Measurements from ENCODE around the gene ATM.
"Not testable (repeated sequence)": the region's sequence is repeated elsewhere in the genome, so short reads cannot be mapped to it uniquely, and the experiment has no call there.

ATM gene

DNA sequence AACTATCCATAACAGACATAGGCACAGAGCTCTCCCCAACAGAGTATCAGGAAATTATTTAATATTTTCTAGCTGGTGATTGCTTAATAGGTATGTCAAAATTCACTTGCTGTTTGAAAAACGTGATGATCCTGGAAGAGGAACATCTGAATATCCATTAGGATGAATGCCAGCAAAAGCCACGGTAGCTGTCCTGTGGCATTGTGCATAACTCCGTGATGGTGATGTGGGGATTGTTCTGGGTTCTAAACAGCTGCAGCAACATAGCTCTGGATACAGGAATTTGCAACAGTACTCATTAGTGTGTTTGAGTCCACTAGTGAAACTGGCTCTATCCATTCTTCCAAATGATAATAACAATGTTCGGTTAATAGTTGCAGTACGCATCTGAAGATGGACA, 165.7 kb downstream of the ATM start:
- FAIRE-seq: no peak

DNA sequence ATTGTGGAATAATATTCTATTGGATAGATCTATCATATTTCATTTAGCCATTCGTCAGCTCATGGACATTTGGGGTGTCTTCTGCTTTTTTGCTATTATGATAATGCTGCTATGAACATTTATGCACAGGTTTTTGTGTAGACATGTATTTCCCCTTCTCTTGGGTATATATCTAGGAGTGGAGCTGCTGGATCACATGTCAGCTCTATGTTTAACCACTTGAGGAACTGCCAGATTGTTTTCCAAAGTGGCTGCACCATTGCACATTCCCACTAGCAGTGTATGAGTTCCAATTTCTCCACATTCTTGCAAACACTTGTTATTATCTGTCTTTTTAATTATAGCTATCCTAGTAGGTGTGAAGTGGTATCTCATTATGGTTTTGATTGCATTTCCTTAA, 169.5 kb downstream of the ATM start:
- FAIRE-seq: no peak

DNA sequence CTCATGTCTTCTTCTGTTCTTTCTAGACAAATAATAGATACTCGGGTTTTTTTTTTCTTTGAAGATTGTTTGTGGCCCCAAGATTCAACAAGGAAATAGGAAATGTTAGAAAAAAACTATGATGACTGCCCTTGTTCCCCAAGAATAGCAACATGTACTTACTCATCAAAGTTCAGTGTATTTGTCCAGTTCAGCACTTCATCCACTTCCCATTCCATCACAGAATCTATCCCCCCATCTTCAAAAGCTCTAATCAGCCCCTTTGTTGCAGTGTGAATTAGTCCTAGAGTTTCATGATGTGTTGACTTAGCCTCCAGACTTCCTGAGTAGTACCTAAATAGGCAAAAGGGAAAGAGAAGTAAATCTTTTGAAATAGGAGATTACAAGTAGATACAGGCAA, 170.2 kb downstream of the ATM start:
- no peak for FAIRE-seq

DNA sequence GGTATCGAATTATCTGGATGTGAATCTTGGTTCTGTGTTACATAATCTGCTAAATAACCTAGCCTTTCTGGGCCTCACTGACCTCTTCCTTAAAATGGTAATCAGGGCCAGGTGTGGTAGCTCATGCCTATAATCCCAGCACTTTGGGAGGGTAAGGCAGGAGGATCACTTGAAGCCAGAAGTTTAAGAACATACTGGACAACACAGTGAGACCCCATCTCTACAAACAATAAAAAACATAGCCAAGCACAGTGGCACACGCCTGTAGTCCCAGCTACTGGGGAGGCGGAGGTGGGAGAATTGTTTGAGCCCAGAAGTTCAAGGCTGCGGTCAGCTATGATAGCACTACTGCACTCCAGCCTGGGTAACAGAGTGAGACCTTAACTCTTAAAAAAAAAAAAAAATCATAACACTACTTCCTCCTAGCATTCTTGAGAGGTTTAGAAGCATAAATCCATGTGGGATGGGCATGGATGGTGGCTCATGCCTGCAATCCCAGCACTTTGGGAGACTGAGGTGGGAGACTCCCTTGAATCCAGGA, 171.9 kb downstream of the ATM start:
- no peak for FAIRE-seq

DNA sequence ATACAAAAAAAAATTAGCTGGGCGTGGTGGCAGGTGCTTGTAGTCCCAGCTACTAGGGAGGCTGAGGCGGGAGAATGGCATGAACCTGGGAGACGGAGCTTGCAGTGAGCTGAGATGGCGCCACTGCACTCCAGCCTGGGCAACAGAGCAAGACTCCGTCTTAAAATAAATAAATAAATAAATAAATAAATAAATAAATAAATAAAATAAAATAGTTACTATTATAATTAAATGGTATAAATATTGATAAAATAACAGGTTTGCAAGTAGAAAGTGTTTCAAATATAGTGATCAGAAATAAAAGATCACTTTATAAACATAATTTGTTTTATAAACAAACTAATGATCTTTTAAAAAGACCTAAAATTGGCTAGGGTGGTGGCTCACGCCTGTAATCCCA, 173.8 kb downstream of the ATM start:
- FAIRE-seq: not testable (repeated sequence)

DNA sequence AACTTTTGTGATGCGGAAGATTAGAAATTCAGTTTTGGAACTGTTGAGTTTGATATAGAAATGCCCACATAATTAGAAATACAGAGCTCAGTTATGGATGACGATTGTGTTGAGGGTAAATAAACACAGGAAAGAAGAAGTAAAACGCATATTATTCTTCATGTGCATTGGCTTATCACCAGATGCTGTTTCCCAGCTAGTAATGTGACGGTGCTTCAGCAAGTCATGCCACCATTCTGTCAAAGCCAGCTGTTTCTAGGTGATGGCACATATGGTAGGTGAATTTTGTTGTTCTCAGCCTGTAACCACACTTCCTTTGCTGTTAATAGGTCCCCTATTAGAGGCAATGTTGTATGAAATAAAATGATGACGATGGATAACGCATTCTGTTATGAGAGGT, 175.6 kb downstream of the ATM start:
- FAIRE-seq: no peak

DNA sequence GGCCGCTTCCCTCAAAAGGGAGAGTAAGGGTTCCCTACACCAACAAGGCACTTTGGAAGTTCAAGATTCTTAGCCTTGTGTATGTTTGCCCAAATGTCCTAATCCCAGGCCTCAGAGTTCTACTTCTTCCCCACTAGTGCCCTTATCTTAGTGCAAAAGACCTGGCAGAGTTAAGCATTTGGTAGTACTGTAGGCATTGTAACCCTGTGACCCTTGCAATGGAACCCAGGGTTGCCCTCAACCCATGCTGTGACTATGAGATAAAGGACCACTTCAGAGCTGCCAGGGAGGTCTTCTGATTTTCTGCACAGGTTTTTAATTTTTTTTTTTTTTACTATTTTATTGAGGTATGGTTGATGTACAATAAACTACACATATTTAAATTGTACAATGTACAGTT, 179.4 kb downstream of the ATM start:
- no peak for FAIRE-seq

DNA sequence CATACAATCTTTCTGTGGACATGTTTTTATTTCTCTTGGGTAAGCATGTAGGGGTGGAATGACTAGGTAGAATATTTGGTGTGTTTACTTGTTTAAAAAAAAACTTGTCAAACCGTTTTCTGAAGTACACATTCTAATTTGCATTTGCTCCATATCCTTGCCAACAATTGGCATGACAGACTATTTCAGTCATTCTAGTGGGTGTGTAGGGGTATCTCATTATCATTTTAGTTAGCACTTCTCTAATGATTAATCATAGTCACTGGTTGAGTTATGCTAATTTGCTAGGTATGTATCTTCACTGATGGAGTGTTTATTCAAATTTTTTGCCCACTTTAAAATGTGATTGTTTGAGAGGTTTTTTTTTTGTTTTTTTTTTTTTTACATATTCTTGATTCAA, 180.2 kb downstream of the ATM start:
- no peak for FAIRE-seq

DNA sequence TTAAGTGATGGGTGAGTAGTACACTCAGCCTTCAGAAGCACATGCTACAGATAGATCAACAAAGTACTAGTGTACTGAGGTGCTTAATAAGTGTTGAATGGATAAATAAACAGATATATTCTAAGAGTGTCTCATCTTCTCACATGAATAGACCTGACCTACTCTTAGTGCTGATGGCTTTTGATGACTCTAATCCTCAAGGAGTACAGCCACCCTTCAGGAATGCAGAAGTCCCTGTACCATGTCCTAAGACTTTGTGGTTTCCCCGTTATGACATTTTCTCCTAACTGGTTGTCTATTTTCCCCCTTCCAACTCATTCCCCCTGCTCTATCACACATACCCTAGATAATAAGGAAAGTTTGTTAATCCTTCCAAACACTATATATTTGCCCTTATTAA, 182.8 kb downstream of the ATM start:
- FAIRE-seq: no peak

DNA sequence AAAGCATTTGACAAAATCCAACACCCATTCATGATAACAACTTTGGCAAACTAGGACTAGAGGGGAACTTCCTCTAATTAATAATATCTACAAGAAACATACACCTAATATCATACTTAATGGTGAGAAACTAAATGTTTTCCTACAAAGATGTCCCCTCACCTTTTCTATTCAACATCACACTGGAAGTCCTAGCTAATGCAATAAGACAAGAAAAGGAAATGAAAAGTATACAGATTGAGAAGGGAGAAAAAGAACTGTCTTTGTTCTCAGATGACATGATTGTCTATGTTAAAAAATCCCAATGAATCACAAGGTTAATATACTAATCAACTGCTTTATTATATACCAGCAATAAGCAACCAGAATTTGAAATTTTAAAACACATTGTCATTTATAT, 192.1 kb downstream of the ATM start:
- FAIRE-seq: no peak

DNA sequence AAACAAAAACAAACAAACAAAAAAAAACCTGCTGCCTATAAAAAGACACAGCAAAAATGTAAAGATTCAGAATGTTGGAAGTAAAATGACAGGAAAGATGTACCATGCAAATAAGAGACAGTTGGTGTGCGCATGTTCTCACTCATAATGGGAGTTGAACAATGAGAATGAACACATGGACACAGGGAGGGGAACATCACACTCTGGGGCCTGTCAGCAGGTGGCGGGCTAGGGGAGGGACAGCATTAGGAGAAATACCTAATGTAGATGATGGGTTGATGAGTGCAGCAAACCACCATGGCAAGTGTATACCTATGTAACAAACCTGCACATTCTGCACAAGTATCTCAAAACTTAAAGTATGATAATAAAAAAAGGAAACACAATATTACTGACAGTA, 194.7 kb downstream of the ATM start:
- not testable (repeated sequence) for FAIRE-seq

Data from TTC549 (cell line).